Lower leg skin (tissue), 4 donors: ENCODE data around the gene FMO1. TPM values are rescaled to one million over a fixed set of nuclear protein-coding genes. Genes with fewer than 3 reads are reported as not detected.
A peak's percentile ranks its signal among the peaks of the same experiment; 100 is the strongest.
"Not testable (repeated sequence)": the region's sequence is repeated elsewhere in the genome, so short reads cannot be mapped to it uniquely, and the experiment has no call there.

Source experiments
- DNase-seq, 2 donors: peaks; one replicate each; pipeline ENCODE4 v3.0.0-alpha.2; 2019; ENCODE audit warnings: low spot score in 2 of 2
- H3K4me3 ChIP-seq: fragments of 200-600 bp; sonication (generic); 2 replicates; pipeline ENCODE4 v1.5.1; 2017; ENCODE audit warnings: mild to moderate bottlenecking, low read depth; ENCODE audit not compliant: poor library complexity, severe bottlenecking
- CTCF ChIP-seq, 3 donors: fragments of 450-650 bp; IDR thresholded peaks; one replicate each; pipeline ENCODE4 v1.5.1; 2016; ENCODE audit warnings: antibody characterized with exemption in 3 of 3, mild to moderate bottlenecking in 3 of 3, moderate library complexity in 2 of 3
- POLR2A ChIP-seq, 2 donors: fragments of 450-650 bp; IDR thresholded peaks; one replicate each; pipeline ENCODE4 v1.6.1; 2016 to 2017; ENCODE audit warnings: antibody characterized with exemption in 2 of 2, mild to moderate bottlenecking in 1 of 2, moderate library complexity in 1 of 2
- WGBS, 2 donors: methylation state at CpG; one replicate each; pipeline ENCODE4 v1.1.5; 2018; 5-methylcytosine and 5-hydroxymethylcytosine counted together
- intact Hi-C: fragments of 100-400 bp; cut with DNase I; formaldehyde crosslinking; loops from one replicate; pipeline ENCODE4 v1.15.0; 2023; ENCODE audit warnings: low total_unique reads
- total RNA-seq, 4 donors: library from RNA; depleted of rRNA; stranded (reverse); fragments of >200 nt; gene quantifications; one replicate each; pipeline ENCODE4 v1.1.0, GENCODE V29; 2016

Gene FMO1
- total RNA-seq, 4 donors from 2014 or later = 0.53 to 3.4 (median 2.2) TPM

GRCh38 chr1:171286032-171286705 lies 37.9 kb downstream of the FMO1 start:
- TF ChIP-seq CTCF (IDR thresholded peaks at IDR 0.05) = no peak
- no peak for TF ChIP-seq POLR2A (IDR thresholded peaks at IDR 0.05)
- no peak overlapping the region for H3K4me3 ChIP-seq
- intact Hi-C loops = no loop called here
- no peak for DNase-seq
- WGBS, 2 donors = 45 to 50% methylated on average over 4 of the region's 4 CpGs

GRCh38 chr1:171290621-171291020 lies 42.3 kb downstream of the FMO1 start:
- intact Hi-C loops = no loop called here
- DNase-seq = no peak
- TF ChIP-seq POLR2A (IDR thresholded peaks at IDR 0.05) (no peak), CTCF (IDR thresholded peaks at IDR 0.05) (no peak)
- H3K4me3 ChIP-seq = no peak overlapping the region
- 92 to 94% methylated on average over 2 of the region's 2 CpGs for WGBS, 2 donors

- H3K4me3 ChIP-seq = no peak overlapping the region
- 35 to 48% methylated on average over 1 of the region's 1 CpG for WGBS, 2 donors
- TF ChIP-seq CTCF (IDR thresholded peaks at IDR 0.05) (no peak), POLR2A (IDR thresholded peaks at IDR 0.05) (no peak)
- DNase-seq = no peak
- intact Hi-C loops = no loop called here
These were observed 44.5 kb downstream of the FMO1 start for GRCh38 chr1:171292799-171293198.

GRCh38 chr1:171295383-171295782 lies 47.1 kb downstream of the FMO1 start:
- WGBS, 2 donors = 54 to 61% methylated on average over 7 of the region's 7 CpGs
- H3K4me3 ChIP-seq, intact Hi-C loops: not testable (repeated sequence)
- peak; percentile 63 to 90 for DNase-seq

- TF ChIP-seq POLR2A (IDR thresholded peaks at IDR 0.05) (no peak), CTCF (IDR thresholded peaks at IDR 0.05) (no peak)
- intact Hi-C loops = no loop called here
These were observed 47.5 kb downstream of the FMO1 start for GRCh38 chr1:171295821-171296220.

GRCh38 chr1:171296897-171297296 lies 48.6 kb downstream of the FMO1 start:
- intact Hi-C loops = no loop called here

More at GRCh38 chr1:171295821-171296220, 47.5 kb downstream of the FMO1 start:
- no peak for DNase-seq
- H3K4me3 ChIP-seq = no peak overlapping the region
- 61 to 66% methylated on average over 3 of the region's 3 CpGs for WGBS, 2 donors

More at GRCh38 chr1:171296897-171297296, 48.6 kb downstream of the FMO1 start:
- no peak for TF ChIP-seq POLR2A (IDR thresholded peaks at IDR 0.05)
- TF ChIP-seq CTCF (IDR thresholded peaks at IDR 0.05) = no peak
- WGBS, 2 donors = 75 to 95% methylated on average over 2 of the region's 2 CpGs
- no peak overlapping the region for H3K4me3 ChIP-seq
- no peak for DNase-seq
